ENCODE measurements around the gene TEC. TPM values are rescaled to one million over a fixed set of nuclear protein-coding genes. Genes with fewer than 3 reads are reported as not detected.

Gene TEC
- total and polyA plus RNA-seq, 11 donors = 1.1 to 4.5 (median 2.2) TPM

- Histone ChIP-seq H3K4me3 (no peak overlapping the region), H3K27me3 (no peaks in the 10 kb centered on the region), H3K9me3 (peaks cover 0 to 32% (median 20%) of the 10 kb centered on the region in 12 donors), H3K36me3 (peaks cover 0 to 24% (median 0%) of the 10 kb centered on the region in 9 donors), H3K27ac (no peak overlapping the region), H3K4me1 (no peaks in the 10 kb centered on the region)
- DNase-seq (no peak), ATAC-seq (no peak)
- TF ChIP-seq POLR2A (IDR thresholded peaks at IDR 0.05) (no peak), CTCF (IDR thresholded peaks at IDR 0.05) (no peak)
- intact Hi-C loops (cut with DNase I) = no loop called here
- 63 to 87% (median 79%) methylated on average over 3 of the region's 3 CpGs for WGBS, 4 donors
These were observed 112.4 kb downstream of the TEC start for GRCh38 chr4:48157271-48157670.

- Histone ChIP-seq H3K9me3 (peaks cover 0 to 32% (median 20%) of the 10 kb centered on the region in 12 donors), H3K36me3 (peaks cover 0 to 24% (median 0%) of the 10 kb centered on the region in 9 donors), H3K27ac (no peak overlapping the region), H3K27me3 (no peaks in the 10 kb centered on the region), H3K4me3 (no peak overlapping the region), H3K4me1 (no peaks in the 10 kb centered on the region)
- DNase-seq (no peak), ATAC-seq (no peak)
- 92 to 100% (median 94%) methylated on average over 1 of the region's 1 CpG for WGBS, 4 donors
- TF ChIP-seq CTCF (IDR thresholded peaks at IDR 0.05) (no peak), POLR2A (IDR thresholded peaks at IDR 0.05) (no peak)
- intact Hi-C loops (cut with DNase I) = no loop called here
These were observed 113.2 kb downstream of the TEC start for GRCh38 chr4:48156423-48156822.

- Histone ChIP-seq H3K36me3 (peaks cover 0 to 24% (median 0%) of the 10 kb centered on the region in 9 donors), H3K27ac (no peak overlapping the region), H3K4me1 (peaks cover 0 to 2% (median 0%) of the 10 kb centered on the region in 12 donors), H3K9me3 (peaks cover 0 to 32% (median 20%) of the 10 kb centered on the region in 12 donors), H3K4me3 (no peak overlapping the region), H3K27me3 (no peaks in the 10 kb centered on the region)
- DNase-seq (no peak), ATAC-seq (no peak)
- TF ChIP-seq CTCF (IDR thresholded peaks at IDR 0.05) (no peak), POLR2A (IDR thresholded peaks at IDR 0.05) (no peak)
- 79 to 86% (median 84%) methylated on average over 1 of the region's 1 CpG for WGBS, 4 donors
- intact Hi-C loops (cut with DNase I) = no loop called here
These were observed 115.7 kb downstream of the TEC start for GRCh38 chr4:48153791-48154550.

GRCh38 chr4:48152259-48152658 is 117.4 kb downstream of the TEC start:
- Histone ChIP-seq H3K9me3 (peaks cover 0 to 32% (median 20%) of the 10 kb centered on the region in 12 donors), H3K36me3 (peaks cover 0 to 24% (median 0%) of the 10 kb centered on the region in 9 donors), H3K27ac (no peak overlapping the region), H3K4me3 (no peak overlapping the region), H3K27me3 (no peaks in the 10 kb centered on the region), H3K4me1 (peaks cover 0 to 2% (median 0%) of the 10 kb centered on the region in 12 donors)
- ATAC-seq (no peak), DNase-seq (no peak)
- intact Hi-C loops (cut with DNase I) = no loop called here
- WGBS, 4 donors = 95 to 97% (median 96%) methylated on average over 5 of the region's 5 CpGs
- TF ChIP-seq CTCF (IDR thresholded peaks at IDR 0.05) (no peak), POLR2A (IDR thresholded peaks at IDR 0.05) (no peak)
